DOHH2 (cell line): ENCODE results near the gene CRAT.

ENCODE experiments used
- H3F3A ChIP-seq: fragments of 200-600 bp; sonication (generic), shearing (Covaris generic); 2 replicates; pipeline ENCODE4 v1.6.0; 2016; ENCODE audit warnings: antibody characterized with exemption, mild to moderate bottlenecking; ENCODE audit not compliant: control insufficient read depth, insufficient read depth
- H3K27ac ChIP-seq: fragments of 200-600 bp; sonication (generic); 2 replicates; pipeline ENCODE4 v1.5.1; 2014; ENCODE audit warnings: low read depth, mild to moderate bottlenecking, low read length, moderate library complexity
- H3K27me3 ChIP-seq: fragments of 200-600 bp; sonication (generic); 2 replicates; pipeline ENCODE4 v1.6.1; 2014; ENCODE audit warnings: mild to moderate bottlenecking, low read length, mixed read lengths; ENCODE audit not compliant: control insufficient read depth
- H3K36me3 ChIP-seq: fragments of 200-600 bp; sonication (generic); 2 replicates; pipeline ENCODE4 v1.6.1; 2014; ENCODE audit warnings: mild to moderate bottlenecking, low read length, moderate library complexity, mixed read lengths; ENCODE audit not compliant: control insufficient read depth
- H3K4me1 ChIP-seq: fragments of 200-600 bp; sonication (generic); 2 replicates; pipeline ENCODE4 v1.6.1; 2014; ENCODE audit warnings: mild to moderate bottlenecking, low read length, mixed read lengths; ENCODE audit not compliant: control insufficient read depth
- H3K4me2 ChIP-seq: fragments of 200-600 bp; sonication (generic); 2 replicates; pipeline ENCODE4 v1.6.0; 2014; ENCODE audit warnings: mild to moderate bottlenecking, low read length, moderate library complexity
- H3K4me3 ChIP-seq: fragments of 200-600 bp; sonication (generic); 2 replicates; pipeline ENCODE4 v1.5.1; 2014; ENCODE audit warnings: mild to moderate bottlenecking, low read length, mixed read lengths
- H3K79me2 ChIP-seq: fragments of 200-600 bp; sonication (generic); 2 replicates; pipeline ENCODE4 v1.6.1; 2014; ENCODE audit warnings: mild to moderate bottlenecking, low read length, mixed read lengths; ENCODE audit not compliant: control insufficient read depth
- H3K9me2 ChIP-seq: fragments of 200-600 bp; sonication (generic); replicated peaks from 2 replicates; pipeline ENCODE4 v1.6.1; 2014; ENCODE audit warnings: mild to moderate bottlenecking, low read length, mixed read lengths; ENCODE audit not compliant: control insufficient read depth
- H3K9me3 ChIP-seq: fragments of 200-600 bp; sonication (generic); 2 replicates; pipeline ENCODE4 v1.6.1; 2014; ENCODE audit warnings: antibody characterized with exemption, low read length, mixed read lengths; ENCODE audit not compliant: control insufficient read depth, insufficient read depth
- H4K20me1 ChIP-seq: fragments of 200-600 bp; sonication (generic); 2 replicates; pipeline ENCODE4 v1.6.0; 2014; ENCODE audit warnings: low read depth, mild to moderate bottlenecking, antibody characterized with exemption, low read length, moderate library complexity; ENCODE audit not compliant: control insufficient read depth, insufficient read depth
- CTCF ChIP-seq: fragments of 200-600 bp; sonication (generic); IDR thresholded peaks from one replicate; pipeline ENCODE4 v1.5.1; 2014; ENCODE audit warnings: antibody characterized with exemption, mild to moderate bottlenecking, low read depth, low read length; ENCODE audit not compliant: poor library complexity, severe bottlenecking
- EZH2phosphoT487 ChIP-seq: fragments of 200-600 bp; sonication (generic); IDR thresholded peaks from 2 replicates; pipeline ENCODE4 v1.6.1; 2017; ENCODE audit warnings: borderline replicate concordance, mild to moderate bottlenecking, antibody characterized with exemption, low read length, moderate library complexity, mixed read lengths

Gene CRAT

GRCh38 chr9:129139993-129140396 is 29.4 kb upstream of the CRAT start:
- H3K4me3 ChIP-seq = peak overlapping the region; percentile 73
- H3K4me1 ChIP-seq = peaks cover 49% of the 10 kb centered on the region
- no peaks in the 10 kb centered on the region for H3K9me3 ChIP-seq
- H3K9me2 ChIP-seq = no peaks in the 10 kb centered on the region
- peaks cover 14% of the 10 kb centered on the region for H3K79me2 ChIP-seq
- TF ChIP-seq EZH2phosphoT487 (no peak), CTCF (no peak)
- H3K27ac ChIP-seq = peak overlapping the region; percentile 99
- peak overlapping the region; percentile 78 for H3K4me2 ChIP-seq
- peaks cover 45% of the 10 kb centered on the region for H3K36me3 ChIP-seq
- peaks cover 14% of the 10 kb centered on the region for H3F3A ChIP-seq
- H4K20me1 ChIP-seq = no peaks in the 10 kb centered on the region
- H3K27me3 ChIP-seq = no peaks in the 10 kb centered on the region

- peaks cover 49% of the 10 kb centered on the region for H3K4me1 ChIP-seq
- peak; percentile 91 for TF ChIP-seq CTCF
- no peak for TF ChIP-seq EZH2phosphoT487
- no peaks in the 10 kb centered on the region for H3K27me3 ChIP-seq
- peaks cover 14% of the 10 kb centered on the region for H3F3A ChIP-seq
- peak overlapping the region; percentile 73 for H3K4me3 ChIP-seq
- no peaks in the 10 kb centered on the region for H4K20me1 ChIP-seq
- peak overlapping the region; percentile 99 for H3K27ac ChIP-seq
- peak overlapping the region; percentile 78 for H3K4me2 ChIP-seq
- peaks cover 49% of the 10 kb centered on the region for H3K36me3 ChIP-seq
- peaks cover 14% of the 10 kb centered on the region for H3K79me2 ChIP-seq
- no peaks in the 10 kb centered on the region for H3K9me3 ChIP-seq
- no peaks in the 10 kb centered on the region for H3K9me2 ChIP-seq
These were observed 28.8 kb upstream of the CRAT start for GRCh38 chr9:129139233-129139992.

GRCh38 chr9:129138476-129139232 is 28.1 kb upstream of the CRAT start:
- no peaks in the 10 kb centered on the region for H4K20me1 ChIP-seq
- H3K4me2 ChIP-seq = peak overlapping the region; percentile 78
- no peaks in the 10 kb centered on the region for H3K9me2 ChIP-seq
- H3K4me3 ChIP-seq = no peak overlapping the region; the same call in 1 of the 2 replicates
- H3K9me3 ChIP-seq = no peaks in the 10 kb centered on the region
- peaks cover 46% of the 10 kb centered on the region for H3K4me1 ChIP-seq
- H3F3A ChIP-seq = peaks cover 14% of the 10 kb centered on the region
- no peak for TF ChIP-seq EZH2phosphoT487
- no peak for TF ChIP-seq CTCF
- no peak overlapping the region for H3K27ac ChIP-seq
- H3K36me3 ChIP-seq = peaks cover 49% of the 10 kb centered on the region
- H3K27me3 ChIP-seq = no peaks in the 10 kb centered on the region
- H3K79me2 ChIP-seq = peaks cover 14% of the 10 kb centered on the region
